Measurements from ENCODE around the gene TMEM53.

The TMEM53 gene

DNA sequence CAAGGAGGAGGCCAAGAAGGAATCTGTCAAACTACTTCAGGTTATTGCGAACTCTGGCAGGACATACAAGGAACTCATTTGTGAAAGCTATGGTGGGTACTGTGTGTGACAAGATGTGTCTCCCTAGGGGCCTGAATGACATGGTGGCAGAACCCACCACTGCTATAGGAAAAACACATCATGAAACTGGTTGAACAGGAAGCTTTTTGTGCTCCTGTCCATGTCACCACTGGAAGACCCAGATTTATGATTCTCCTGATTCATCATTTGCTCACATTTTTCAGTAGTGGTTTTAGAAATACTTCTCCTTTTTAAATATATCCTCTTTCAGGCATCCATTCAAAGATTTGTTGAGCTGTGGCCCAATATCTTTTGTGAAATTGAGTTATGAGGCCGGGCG, 23.9 kb upstream of the TMEM53 start:
- DNase-seq, result no peak

DNA sequence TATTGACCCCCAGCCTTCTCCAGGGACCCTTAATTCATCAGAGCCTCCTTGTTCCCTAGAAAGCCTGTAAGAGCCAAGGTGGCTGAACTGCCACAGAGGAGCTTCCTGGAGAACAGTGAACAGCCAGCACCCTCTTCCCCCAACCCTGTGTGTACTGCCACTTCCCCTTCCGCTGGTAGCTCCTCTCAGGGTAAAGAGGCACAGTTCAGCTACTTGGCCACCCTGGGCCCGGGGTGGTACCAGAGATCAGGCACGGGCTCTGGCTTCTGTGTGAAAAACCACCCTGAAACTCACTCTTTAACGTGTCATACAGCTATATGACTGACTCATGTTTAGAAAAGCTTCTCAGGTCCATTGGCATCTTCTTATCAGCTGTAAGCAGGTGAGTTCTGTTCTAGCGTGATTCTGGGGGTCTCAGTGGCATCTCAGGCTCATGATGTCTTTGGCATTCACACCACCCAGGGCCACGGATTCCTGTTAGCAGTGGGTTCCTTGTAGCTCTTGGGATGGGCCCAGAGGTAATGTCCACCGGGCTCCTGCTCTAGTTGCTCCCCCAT, 22.6 kb upstream of the TMEM53 start:
- peak in 1 of 56 donors; percentile 10 for DNase-seq

DNA sequence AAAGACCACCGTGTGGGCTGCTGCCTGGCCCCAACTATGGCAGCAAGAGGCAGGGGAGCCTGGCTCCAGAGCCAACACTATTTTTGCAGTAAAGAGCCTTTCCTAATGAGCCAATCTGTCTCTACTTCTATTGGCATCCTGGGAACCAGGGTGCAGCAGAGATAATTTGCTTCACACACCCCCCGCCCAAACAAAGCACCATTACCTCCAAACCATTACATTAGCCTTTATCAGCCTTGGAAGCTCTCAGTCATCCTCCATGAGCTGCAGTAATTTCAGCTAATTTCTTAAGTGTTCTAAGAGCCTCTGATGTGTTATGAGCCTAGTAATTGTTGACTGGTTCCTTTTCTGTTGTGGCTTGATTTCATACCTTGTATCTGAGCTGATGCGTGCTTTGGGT, 21.8 kb upstream of the TMEM53 start:
- DNase-seq, result no peak

DNA sequence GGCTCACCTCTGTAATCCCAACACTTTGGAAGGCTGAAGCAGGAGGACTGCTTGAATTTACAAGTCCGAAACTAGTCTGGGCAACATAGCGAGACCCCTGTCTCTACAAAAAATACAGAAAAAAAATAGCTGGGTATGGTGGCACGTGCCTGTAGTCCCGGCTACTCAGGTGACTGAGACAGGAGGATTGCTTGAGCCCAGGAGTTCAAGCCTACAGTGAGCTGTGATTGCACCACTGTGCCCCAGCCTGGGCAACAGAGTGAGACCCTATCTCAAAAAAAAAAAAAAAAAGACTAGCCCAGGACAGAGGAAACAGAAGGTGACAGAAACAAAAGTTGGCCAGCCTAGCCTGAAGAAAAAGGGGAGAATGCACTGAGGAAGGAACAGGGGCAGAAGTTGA, 21.4 kb upstream of the TMEM53 start:
- no peak for DNase-seq

DNA sequence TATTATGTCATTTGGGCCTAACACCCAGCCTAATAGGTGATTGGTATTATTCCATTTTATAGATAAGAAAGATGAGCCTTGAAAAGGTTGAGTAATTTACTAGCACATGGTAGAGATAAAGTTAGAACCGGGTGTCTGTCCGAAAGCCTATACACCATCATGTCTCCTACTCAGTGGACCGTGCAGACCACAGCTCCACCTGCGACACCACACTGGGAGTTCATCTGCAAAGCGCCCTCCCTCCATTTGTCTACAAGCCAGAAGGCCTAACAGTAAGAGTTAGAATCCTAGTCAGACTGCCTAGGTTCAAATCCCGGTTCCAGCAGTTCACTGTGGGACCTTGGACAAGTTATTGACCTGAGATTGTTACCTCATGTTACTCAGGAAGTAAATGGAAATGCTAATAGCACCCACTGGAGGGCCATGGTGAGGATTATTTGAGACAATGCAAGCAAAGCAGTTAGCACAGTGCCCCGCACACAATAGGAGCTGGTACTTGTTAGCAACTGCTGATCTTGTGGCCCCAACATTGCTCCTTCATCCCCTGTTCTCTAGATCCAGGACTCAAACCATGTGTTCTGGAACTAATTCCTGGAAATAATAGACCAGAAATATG, 20.7 kb upstream of the TMEM53 start:
- DNase-seq, result no peak

DNA sequence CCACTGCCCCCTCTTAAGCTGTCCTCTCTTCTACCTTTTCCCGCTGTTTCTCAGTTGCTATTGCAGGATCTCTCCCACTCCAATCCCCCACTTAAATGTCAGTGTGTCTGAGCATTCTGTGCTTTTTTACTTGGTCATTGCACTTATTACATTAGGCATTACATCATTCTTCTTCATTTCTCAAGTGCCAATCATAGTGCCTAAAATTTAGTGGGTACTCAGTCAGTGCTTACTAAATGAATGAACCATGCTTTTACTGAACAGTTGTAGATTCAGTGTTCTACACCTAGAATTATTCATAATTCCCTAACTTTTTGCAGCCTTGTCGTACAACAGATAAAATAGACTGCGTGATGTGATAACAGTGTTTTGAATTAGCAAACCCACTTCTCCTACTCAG, 19.6 kb upstream of the TMEM53 start:
- DNase-seq, result no peak

DNA sequence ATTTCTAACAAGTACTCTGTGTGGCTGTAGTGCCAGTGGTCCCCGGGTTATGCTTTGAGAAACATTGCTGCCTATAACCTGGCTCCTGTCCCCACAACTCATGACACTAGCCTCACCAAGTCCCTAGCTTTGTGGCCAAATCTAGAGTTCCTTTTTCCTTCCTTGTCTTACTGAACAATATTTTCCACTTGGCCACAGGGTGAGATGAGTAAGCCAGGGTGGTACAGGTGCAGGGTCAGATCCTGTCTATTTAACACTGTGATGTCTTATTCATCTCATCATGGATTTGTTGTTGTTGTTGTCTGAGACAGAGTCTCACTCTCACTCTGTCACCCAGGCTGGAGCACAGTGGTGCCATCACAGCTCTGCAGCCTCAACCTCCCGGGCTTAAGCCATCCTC, 18.9 kb upstream of the TMEM53 start:
- no peak for DNase-seq

DNA sequence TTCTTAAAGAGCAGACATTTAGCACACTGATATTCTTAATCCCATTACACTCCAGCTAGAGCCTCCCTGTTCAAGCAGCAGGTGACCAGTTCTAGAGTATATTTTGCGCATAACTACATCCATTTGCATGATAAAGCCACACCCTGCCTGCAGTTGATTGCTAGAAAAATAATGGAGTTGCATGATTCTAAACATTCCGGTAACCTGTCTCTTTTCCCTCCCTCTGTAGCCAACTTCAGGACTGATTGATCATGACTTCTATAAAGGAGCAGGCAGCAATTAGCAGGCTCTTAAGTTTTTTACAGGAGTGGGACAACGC, 15.1 kb upstream of the TMEM53 start:
- no peak for DNase-seq

DNA sequence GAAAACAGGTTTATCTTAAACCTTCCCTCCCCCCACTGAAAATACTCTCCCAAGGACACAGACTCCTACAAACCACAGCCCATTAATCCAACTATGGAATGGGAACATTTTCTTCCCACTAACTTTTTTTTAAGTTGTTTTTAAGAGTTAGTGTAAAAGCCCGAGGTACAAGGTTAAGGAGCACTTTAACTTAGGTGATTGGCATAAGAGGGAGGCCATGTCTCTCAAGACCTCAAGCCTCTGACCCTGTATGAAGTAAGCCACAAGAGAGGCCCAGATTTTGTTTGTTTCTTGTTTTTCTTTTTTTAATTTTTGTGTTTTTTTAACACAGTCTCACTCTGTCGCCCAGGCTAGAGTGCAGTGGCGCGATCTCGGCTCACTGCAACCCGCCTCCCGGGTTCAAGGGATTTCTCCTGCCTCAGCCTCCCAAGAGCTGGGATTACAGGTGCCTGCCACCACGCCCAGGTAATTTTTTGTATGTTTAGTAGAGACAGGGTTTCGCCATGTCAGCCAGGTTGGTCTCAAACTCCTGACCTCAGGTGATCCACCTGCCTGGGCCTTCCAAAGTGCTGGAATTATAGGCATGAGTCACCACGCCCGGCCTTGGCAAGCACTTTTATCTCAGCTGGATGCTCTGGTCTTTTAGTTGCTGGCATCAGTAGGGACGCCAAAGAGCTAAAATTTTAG, 14.6 kb upstream of the TMEM53 start:
- DNase-seq, result no peak

DNA sequence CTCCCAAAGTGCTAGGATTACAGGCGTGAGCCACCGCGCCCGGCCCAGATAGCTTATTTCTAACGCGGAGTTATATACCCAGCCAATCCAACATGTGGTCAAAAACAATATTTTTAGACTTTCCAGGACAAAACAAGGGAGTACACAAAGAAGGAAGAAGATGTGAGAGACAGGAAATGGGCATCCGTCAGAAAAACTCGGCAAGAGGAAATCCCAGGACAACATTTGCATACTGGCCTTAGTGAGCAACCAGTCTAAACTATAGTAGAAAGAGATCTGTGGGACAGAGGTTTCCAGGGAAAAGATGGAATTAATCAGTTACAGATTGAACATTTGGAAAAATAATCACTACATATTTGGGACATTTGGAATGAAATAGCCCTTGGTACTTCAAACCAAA, 11.6 kb upstream of the TMEM53 start:
- DNase-seq, result no peak

DNA sequence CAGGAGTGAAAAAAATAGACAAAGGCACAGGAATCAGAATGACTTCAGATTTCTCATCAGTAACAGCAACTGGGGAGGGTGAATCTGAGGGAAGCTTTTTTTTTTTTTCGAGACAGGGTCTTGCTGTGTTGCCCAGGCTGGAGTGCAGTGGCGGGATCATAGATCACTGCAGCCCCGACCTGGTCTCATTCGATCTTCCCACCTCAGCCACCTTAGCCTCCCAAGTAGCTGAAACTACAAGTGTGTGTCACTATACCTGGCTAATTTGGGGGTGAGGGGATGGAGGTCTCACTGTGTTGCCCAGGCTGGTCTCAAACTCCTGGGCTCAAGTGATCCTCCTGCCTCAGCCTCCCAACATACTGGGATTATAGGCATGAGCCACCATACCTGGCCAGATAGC, 10.9 kb upstream of the TMEM53 start:
- no peak for DNase-seq

DNA sequence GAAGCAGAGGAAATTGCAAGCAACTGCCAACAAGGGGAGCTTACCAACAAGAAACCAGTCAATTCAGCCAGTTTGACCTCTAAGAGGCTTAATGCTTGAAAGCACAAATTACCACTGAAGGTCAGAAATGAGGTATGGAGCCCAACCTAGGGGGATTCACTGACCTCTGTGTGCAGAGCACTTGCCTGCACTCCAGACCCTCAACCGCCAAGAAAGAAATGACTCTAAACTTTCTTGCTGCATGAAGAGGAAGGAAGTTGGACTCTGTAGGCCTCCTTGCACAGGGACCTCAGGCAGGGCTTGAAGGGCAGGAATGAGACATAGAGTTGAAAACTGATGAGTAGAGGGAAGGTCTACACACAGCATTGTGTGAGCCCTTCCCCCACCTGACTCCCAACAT, 10.2 kb upstream of the TMEM53 start:
- no peak for DNase-seq

DNA sequence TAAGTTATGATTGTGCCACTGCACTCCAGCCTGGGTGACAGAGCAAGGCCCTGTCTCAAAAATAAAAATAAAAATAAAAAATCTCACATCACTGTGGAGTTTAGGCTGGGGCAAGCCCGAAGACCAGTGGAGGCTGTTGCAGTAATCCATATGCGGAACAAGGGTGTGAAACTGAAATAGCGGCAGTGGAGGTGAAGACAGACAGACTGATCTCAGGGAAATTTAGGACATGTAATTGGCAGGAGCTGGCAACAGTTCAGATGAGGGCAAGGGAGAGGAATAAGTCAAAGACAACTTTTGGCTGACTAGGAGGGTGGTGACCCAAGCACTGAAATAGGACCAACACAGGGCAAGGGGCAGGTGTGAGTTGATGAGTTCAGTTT, 8.6 kb upstream of the TMEM53 start:
- DNase-seq, result no peak

DNA sequence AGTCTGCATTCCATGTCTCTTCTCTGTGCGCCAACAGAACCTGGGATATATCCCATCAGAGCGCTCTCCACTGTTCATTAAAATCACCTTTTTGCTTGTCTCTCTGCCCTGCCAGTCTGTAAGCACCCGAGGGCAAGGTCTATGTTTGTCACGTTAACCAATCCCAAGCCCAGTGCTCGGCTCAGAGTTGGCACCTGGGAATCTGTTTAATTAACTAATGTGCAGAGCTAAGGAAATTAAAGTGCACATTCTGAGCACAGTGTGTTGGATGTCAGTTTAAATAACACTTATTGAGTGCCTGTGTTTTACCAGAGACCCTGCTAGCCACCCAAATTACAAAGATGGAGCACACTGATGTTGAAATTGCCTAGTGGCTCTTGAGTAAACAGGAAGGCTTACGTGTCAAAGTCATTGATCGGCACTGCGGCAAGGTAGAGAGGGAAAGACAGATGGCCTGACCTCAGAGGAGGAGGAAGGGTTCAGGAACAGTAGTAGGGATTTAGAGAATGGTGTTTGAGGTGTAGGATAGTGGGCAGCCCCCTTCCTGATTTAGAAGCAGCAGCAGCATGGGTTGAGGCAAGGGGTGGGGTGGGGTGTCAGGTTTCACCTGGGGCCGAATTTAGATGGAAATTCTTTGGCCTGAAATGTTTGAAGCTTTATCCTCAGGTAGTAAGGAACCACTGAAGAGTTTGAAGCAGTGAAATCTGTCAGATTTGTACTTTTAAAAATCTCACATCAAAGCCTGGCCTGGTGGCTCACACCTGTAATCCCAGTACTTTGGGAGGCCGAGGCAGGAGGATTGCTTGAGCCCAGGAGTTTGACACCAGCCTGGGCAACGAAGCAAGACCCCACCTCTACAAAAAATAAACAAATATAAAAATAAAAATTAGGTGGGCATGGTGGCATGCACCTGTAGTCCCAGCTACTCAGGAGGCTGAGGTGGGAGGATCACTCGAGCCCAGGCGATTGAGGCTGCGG, 7.9 kb upstream of the TMEM53 start:
- no peak for DNase-seq

DNA sequence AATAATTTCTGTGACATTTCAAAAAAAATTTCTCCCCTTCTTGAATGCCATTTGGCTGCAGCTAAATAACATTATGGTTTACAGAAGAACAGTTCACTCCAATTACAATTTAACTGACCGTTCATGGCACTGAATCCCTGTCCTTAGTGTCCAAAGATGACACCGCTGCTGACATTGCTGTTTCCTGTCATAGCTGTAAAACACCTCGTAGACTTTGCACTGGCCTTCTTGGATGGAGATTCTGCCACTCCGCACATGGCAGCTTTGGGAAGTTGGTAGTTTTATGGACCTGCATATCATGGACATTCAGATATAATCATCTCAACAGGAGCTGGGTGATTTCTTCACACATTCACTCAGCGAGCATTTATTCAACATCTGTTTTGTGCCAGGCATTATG, 5.2 kb upstream of the TMEM53 start:
- no peak for DNase-seq

DNA sequence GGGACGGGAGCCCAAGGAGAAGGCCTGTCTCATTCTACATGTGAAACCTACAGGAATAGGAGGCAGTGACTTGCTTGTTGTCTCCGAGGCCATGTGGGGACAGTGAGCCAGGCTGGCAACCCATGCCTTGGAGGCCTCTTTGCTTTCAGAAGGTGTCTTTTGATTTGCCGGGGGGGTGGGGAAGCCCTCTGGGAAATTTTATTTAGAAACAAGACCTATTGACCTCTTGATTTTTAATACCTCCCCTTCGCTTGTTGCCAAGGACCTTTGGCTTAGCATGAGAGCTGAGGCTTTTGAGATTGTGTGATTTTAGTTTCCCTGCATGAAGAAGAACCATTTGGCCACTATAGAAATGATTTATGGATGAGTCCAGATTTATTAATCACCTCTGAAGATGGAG, 4.3 kb upstream of the TMEM53 start:
- no peak for DNase-seq

DNA sequence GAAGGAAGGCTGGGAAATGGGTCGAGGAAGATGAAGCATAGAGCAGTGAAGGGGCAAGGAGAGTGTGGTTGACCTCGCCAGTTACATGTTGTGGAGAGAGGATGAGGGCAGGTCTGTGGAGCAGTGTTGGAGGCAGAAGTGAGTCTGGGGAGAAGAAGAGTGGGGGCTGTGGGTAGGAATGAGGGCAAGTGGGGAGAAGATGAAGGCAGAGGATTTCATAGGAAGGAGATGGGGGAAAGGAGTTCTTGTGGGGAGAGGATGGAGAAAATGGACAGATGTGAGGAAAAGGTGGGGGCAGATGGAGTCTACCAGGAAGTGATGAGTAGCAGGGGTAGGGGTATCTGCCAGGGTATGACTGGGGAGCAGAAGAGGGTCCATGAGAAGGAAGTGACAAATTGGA, 3.8 kb upstream of the TMEM53 start:
- DNase-seq, result no peak

DNA sequence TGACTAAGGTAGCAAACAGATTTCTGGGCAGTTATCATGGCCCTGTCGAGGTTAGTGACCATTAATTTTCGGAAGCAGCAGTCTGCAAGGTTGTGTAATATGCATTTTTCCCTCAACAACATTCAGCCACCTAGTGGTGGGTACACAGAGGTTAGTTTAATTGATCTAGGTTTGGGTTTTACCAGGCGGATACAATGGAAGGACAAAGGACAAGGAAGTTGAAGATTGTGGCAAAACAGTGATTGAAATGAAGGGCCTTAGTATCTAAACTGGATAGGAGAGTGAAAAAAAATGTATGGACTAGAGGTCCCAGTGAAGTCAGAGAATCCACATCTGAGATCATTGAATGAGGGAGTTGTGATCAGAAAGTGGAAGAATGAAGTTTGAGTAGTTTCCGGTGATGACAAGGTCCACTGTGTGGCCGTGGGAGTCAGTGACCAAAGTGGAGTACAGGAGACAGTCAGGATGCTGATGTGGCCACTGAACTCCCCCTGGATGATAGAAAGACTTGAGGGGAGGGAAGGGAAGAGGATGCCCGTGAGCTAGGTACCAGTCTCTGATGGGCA, 3.0 kb upstream of the TMEM53 start:
- DNase-seq, result peak in 1 of 56 donors; percentile 8

DNA sequence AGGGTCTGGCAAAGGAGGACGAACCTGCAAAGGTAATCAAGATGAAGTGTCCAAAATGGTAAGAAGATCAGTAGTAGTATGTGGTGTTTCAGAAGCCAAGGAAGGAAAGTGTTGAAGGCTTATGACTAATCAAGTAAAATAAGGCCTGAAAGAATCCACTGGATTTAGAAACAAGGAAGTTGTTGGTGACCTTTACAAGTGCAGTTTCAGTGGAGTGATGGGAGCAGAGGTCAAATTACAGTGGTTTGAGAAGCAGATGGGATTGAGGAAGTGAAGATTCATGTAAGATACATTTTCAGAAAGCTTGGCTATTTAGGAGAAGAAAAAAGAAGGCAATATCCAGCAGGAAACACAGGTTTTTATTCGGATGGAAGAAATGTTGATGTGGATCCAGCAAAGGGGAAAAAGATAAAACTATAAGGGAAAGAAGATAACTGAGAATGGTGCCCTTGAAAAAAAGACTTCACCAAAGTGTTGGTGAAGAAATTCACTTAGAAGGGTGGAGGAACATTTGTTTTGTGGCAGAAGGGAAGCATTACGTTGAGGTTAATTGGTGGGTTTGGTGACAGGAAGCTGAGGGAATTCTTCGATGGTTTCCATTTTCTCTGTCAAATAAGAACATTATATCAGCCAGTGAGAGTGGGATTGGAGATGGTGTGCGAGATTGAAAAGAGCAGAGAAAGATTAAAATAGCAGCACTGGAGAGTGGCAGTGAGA, 2.4 kb upstream of the TMEM53 start:
- no peak for DNase-seq

DNA sequence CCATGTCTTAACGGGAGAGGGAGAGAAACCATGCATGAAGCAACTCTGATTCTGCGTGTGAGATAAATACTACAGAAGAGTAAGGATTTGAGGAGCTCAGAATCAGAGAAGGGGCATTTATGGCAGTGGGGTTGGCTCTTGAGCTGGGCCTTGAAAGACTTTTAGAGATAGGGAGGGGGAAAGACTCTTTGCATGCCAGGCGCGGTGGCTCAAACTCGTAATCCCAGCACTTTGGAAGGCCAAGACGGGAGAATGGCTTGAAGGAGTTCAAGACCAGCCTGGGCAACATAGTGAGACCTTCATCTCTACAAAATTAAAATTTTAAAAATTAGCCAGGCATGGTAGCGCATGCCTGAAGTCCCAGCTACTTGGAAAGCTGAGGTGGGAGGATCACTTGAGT, 905 bp upstream of the TMEM53 start:
- DNase-seq, result no peak

DNA sequence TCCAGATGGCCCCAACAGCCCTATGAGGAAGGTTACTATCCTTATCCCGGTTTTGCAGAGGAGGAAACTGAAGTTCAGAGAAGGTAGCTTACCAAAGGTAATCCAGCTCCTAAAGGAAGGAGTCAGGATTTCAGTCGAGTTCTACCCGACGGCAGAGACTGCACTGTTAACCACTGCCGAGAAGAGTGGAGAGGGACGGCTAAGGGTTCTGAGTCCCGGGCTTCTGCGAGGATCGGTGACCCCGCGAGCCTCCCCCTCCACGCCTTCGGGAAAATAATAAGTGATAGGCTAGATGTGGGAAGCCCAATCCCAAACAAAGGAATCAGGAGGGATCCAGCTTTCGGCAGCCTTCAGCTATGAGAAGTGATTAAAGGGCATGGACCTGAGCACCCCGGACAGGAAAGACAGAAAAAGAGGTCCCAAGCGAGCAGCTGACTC, 587 bp downstream of the TMEM53 start:
- DNase-seq, result no peak

Measured in nucleus accumbens (tissue), 56 donors.